Measurements from ENCODE around the gene DISC1. TPM values are rescaled to one million over a fixed set of nuclear protein-coding genes. Genes with fewer than 3 reads are reported as not detected.

DISC1 gene
- total and polyA plus RNA-seq, 2 experiments from 2014 or later = 2.1 to 6.5 TPM

DNA sequence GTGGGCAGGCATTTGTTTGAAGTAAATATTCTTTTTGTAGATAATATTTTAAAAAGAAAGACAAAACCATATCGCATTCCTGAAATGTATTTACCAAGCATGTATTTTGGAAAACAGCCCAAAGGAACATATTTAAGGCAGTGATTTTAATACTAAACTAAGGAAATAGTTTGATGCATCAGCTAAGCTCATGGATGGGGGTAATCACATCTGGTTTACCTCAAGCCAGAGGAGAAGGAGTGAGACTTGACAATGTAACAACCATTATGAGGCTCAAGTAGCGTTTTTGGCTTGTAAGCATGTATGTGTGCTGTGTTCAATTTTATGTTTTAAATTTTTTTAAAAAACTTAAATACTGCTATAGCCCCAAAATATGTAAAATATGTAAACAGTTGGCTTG lies 390.5 kb downstream of the DISC1 start:
- H2AFZ ChIP-seq = no peak overlapping the region
- no peak overlapping the region for H3K27ac Mint-ChIP-seq
- no peak for ATAC-seq

More for the DNA sequence above, 390.5 kb downstream of the DISC1 start:
- Mint-ChIP-seq H3K27me3 (ENCODE audit: insufficient read depth, low read depth, poor library complexity) (peaks cover 2% of the 10 kb centered on the region), H3K4me3 (no peak overlapping the region), H3K9me3 (no peaks in the 10 kb centered on the region), H3K4me1 (peaks cover 47% of the 10 kb centered on the region), H3K36me3 (ENCODE audit: low read depth) (no peaks in the 10 kb centered on the region)
- H3K36me3 ChIP-seq (ENCODE audit: insufficient read depth) = no peaks in the 10 kb centered on the region
- no peak overlapping the region for H3K4me3 ChIP-seq
- H3K4me2 ChIP-seq = no peak overlapping the region
- H3K79me2 ChIP-seq (replicated peaks; ENCODE audit: insufficient read depth) = no peaks in the 10 kb centered on the region
- 0 out of 2 replicates have a peak, but pooled peaks cover 7% of the 10 kb centered on the region for H3K9me2 ChIP-seq (ENCODE audit: insufficient read depth)
- H3F3A ChIP-seq (replicated peaks; ENCODE audit: low read depth) = no peaks in the 10 kb centered on the region
- TF ChIP-seq ETS1 (IDR thresholded peaks at IDR 0.05) (no peak), ZNF331 (CRISPR knock-in tag; IDR thresholded peaks at IDR 0.05; ENCODE audit: low read depth) (no peak), ZNF462 (CRISPR knock-in tag; IDR thresholded peaks at IDR 0.05) (no peak), ZNF114 (CRISPR knock-in tag; IDR thresholded peaks at IDR 0.05) (no peak), EZH2 (IDR thresholded peaks at IDR 0.05; ENCODE audit: low read depth, unreplicated experiment) (no peak), POLR2AphosphoS5 (IDR thresholded peaks at IDR 0.05; ENCODE audit: low read depth) (no peak), EZH2phosphoT487 (IDR thresholded peaks at IDR 0.05; ENCODE audit: unreplicated experiment) (no peak), CREB1 (CRISPR knock-in tag; IDR thresholded peaks at IDR 0.05; ENCODE audit: low read depth) (no peak), CTCF (conservative IDR thresholded peaks at IDR 0.05; ENCODE audit: low read depth in 2 of 2) (no peak)
- TF ChIP-seq, protein P1, sequence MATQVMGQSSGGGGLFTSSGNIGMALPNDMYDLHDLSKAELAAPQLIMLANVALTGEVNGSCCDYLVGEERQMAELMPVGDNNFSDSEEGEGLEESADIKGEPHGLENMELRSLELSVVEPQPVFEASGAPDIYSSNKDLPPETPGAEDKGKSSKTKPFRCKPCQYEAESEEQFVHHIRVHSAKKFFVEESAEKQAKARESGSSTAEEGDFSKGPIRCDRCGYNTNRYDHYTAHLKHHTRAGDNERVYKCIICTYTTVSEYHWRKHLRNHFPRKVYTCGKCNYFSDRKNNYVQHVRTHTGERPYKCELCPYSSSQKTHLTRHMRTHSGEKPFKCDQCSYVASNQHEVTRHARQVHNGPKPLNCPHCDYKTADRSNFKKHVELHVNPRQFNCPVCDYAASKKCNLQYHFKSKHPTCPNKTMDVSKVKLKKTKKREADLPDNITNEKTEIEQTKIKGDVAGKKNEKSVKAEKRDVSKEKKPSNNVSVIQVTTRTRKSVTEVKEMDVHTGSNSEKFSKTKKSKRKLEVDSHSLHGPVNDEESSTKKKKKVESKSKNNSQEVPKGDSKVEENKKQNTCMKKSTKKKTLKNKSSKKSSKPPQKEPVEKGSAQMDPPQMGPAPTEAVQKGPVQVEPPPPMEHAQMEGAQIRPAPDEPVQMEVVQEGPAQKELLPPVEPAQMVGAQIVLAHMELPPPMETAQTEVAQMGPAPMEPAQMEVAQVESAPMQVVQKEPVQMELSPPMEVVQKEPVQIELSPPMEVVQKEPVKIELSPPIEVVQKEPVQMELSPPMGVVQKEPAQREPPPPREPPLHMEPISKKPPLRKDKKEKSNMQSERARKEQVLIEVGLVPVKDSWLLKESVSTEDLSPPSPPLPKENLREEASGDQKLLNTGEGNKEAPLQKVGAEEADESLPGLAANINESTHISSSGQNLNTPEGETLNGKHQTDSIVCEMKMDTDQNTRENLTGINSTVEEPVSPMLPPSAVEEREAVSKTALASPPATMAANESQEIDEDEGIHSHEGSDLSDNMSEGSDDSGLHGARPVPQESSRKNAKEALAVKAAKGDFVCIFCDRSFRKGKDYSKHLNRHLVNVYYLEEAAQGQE (IDR thresholded peaks at IDR 0.05; ENCODE audit: unreplicated experiment) = no peak
- peaks cover 34% of the 10 kb centered on the region for H3K4me1 ChIP-seq (ENCODE audit: insufficient read depth)
- no peak for DNase-seq (ENCODE audit: low spot score)
- no peaks in the 10 kb centered on the region for H3K27me3 ChIP-seq (ENCODE audit: insufficient read depth)
- no peaks in the 10 kb centered on the region for H4K20me1 ChIP-seq (replicated peaks; ENCODE audit: insufficient read depth)
- no peak overlapping the region for H3K27ac ChIP-seq (ENCODE audit: low read depth)
